Naive B cell (primary cell): ENCODE measurements around the gene CDC42BPB. TPM values are rescaled to one million over a fixed set of nuclear protein-coding genes. Genes with fewer than 3 reads are reported as not detected.
"Not testable (repeated sequence)": the region's sequence is repeated elsewhere in the genome, so short reads cannot be mapped to it uniquely, and the experiment has no call there.

Experiments
- ATAC-seq, 2 donors: fragments of 150-1000 bp; cut with Tn5 transposase; 2 replicates each; pipeline ENCODE4 v1.10.0; 2021; ENCODE audit warnings: low read depth in 2 of 2, mild to moderate bottlenecking in 2 of 2, moderate library complexity in 2 of 2
- DNase-seq: peaks from one replicate; pipeline ENCODE4 v3.0.0; 2022
- H3K27ac Mint-ChIP-seq, 6 donors: one replicate each; pipeline ENCODE4 v1.8.0; 2020 to 2022; ENCODE audit warnings: mild to moderate bottlenecking in 6 of 6, mixed read lengths in 6 of 6, moderate library complexity in 5 of 6, inconsistent platforms in 2 of 6
- H3K27me3 Mint-ChIP-seq, 3 donors: one replicate each; pipeline ENCODE4 v1.8.0; 2021 to 2022; ENCODE audit warnings: mixed read lengths in 3 of 3, mild to moderate bottlenecking in 1 of 3
- H3K36me3 Mint-ChIP-seq, 2 donors: one replicate each; pipeline ENCODE4 v1.8.0; 2020 to 2022; ENCODE audit warnings: mixed read lengths in 2 of 2, inconsistent platforms in 1 of 2, mild to moderate bottlenecking in 1 of 2
- H3K4me1 Mint-ChIP-seq, 3 donors: one replicate each; pipeline ENCODE4 v1.8.0; 2020 to 2022; ENCODE audit warnings: mixed read lengths in 3 of 3, inconsistent platforms in 1 of 3, mild to moderate bottlenecking in 1 of 3, moderate library complexity in 1 of 3
- H3K4me3 Mint-ChIP-seq, 8 donors: one replicate each; pipeline ENCODE4 v1.8.0; 2020 to 2022; ENCODE audit warnings: mild to moderate bottlenecking in 8 of 8, mixed read lengths in 8 of 8, moderate library complexity in 8 of 8, inconsistent platforms in 2 of 8
- H3K9me3 Mint-ChIP-seq, 7 donors: one replicate each; pipeline ENCODE4 v1.8.0; 2020 to 2022; ENCODE audit warnings: mixed read lengths in 7 of 7, mild to moderate bottlenecking in 5 of 7, inconsistent platforms in 2 of 7, moderate library complexity in 1 of 7
- polyA plus RNA-seq, 6 donors: library from polyadenylated mRNA; unstranded; fragments of 300-500 nt; fragmentation: Illumina TruSeq; gene quantifications; one replicate each; pipeline ENCODE4 v1.2.3, GENCODE V29; 2021; ENCODE audit warnings: low read depth in 6 of 6

Gene CDC42BPB
- polyA plus RNA-seq, 6 donors from 2014 or later, result 0.81 to 2.7 (median 0.97) TPM; not detected in 1

DNA sequence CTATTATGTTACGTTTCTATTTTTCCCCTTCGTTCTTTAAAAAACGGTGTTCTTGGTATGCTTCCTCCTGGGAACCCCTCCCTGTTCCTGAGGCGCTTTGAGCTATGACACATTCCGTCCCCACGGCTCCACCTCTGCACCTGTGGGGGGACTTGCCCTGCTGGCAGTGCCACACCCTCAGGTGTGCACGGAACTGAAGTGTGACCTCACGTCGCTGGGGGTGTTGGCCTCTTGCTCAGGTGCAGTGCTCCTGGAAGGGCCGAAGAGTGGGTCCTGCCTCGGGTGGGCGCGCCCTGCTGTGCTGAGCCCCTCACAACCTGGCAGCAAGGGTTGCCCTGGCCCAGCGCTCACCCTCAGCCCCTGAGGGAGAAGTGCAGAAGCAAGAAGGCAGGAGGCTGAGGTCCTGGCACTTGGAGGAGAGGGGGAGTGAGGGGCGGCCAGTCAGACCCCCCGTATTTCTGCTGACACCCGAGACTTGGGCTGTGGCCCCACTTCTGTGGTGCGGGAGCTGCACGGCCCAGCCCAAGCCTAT lies 129.9 kb downstream of the CDC42BPB start:
- Mint-ChIP-seq H3K4me3 (peak overlapping the region; percentile 57 to 90 (median 78)), H3K4me1 (peaks cover 17 to 25% (median 23%) of the 10 kb centered on the region in 3 donors), H3K27ac (peak overlapping the region in 3 of 6 donors; percentile 56 to 92 (median 60)), H3K27me3 (peaks cover 6 to 32% (median 12%) of the 10 kb centered on the region in 3 donors), H3K36me3 (peaks cover 0 to 7% of the 10 kb centered on the region in 2 donors), H3K9me3 (no peaks in the 10 kb centered on the region)
- DNase-seq (no peak), ATAC-seq (no peak)

DNA sequence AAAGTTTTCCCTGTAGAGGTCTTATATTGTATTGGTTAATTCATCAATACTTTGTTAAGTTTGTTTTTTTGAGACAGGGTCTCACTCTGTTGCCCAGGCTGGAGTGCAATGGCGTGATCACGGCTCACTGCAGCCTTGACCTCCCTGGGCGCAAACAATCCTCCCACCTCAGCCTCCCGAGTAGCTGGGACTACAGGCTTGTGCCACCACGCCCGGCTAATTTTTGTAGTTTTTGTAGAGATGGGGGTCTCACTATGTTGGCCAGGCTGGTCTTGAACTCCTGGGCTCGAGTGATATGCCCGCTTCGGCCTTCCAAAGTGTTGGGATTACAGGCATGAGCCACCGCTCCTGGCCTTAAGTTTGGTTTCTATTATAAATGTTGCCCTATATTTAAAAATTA lies 130.5 kb downstream of the CDC42BPB start:
- DNase-seq, H3K27ac Mint-ChIP-seq, H3K9me3 Mint-ChIP-seq, ATAC-seq, H3K36me3 Mint-ChIP-seq: not testable (repeated sequence)
- peaks cover 6 to 28% (median 12%) of the 10 kb centered on the region in 3 donors for H3K27me3 Mint-ChIP-seq
- H3K4me1 Mint-ChIP-seq, result peaks cover 17 to 25% (median 23%) of the 10 kb centered on the region in 3 donors
- peak overlapping the region in 2 of 8 donors; percentile 74 to 81 for H3K4me3 Mint-ChIP-seq

DNA sequence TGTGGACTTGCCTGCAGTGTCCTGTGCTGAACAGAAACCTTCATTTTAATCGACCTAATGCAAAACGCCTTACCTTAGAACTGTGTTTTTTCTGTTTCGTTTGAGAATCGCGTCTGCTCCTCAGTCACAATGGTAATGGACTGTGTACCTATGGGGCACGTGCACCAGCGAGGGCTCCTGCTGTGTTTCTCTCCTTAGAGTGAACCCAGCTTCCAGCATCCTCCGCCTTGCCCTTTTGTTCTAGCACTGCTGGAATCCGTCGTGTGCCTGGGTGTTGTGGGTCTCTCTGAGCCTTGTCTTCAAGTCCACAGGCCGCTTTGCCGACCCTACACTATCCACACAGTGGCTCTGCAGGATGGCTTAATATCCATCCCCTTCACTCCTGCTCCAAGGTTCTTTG lies 131.2 kb downstream of the CDC42BPB start:
- Mint-ChIP-seq H3K4me3 (peak overlapping the region in 4 of 8 donors; percentile 2 to 64 (median 30)), H3K4me1 (peaks cover 17 to 25% (median 23%) of the 10 kb centered on the region in 3 donors), H3K27me3 (peaks cover 6 to 23% (median 12%) of the 10 kb centered on the region in 3 donors), H3K27ac (peak overlapping the region in 2 of 6 donors; percentile 46 to 85), H3K36me3 (peaks cover 0 to 7% of the 10 kb centered on the region in 2 donors), H3K9me3 (no peaks in the 10 kb centered on the region)
- ATAC-seq (no peak), DNase-seq (no peak)

DNA sequence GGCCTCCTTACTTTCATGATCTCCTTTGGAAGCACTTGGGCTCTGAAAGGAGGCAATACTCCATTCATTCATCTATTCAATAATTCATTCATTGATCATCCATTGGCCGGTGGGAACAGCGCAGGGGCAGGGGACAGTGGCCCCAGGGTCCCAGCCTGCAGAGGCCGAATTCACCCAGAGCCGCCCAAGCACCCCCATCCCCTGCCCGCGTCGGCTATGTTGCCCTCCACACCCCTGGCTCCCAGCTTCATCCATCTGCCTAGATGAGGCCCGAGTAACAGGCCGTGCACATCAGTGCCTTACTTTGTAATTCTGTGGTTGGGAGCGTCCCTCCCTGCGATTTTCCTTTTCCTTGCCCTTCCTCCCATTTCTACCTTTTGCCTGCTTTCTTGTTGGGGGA lies 131.7 kb downstream of the CDC42BPB start:
- H3K36me3 Mint-ChIP-seq, result peaks cover 0 to 7% of the 10 kb centered on the region in 2 donors
- H3K4me3 Mint-ChIP-seq, result peak overlapping the region in 2 of 8 donors; percentile 2 to 64
- H3K27me3 Mint-ChIP-seq, result peaks cover 6 to 23% (median 12%) of the 10 kb centered on the region in 3 donors

DNA sequence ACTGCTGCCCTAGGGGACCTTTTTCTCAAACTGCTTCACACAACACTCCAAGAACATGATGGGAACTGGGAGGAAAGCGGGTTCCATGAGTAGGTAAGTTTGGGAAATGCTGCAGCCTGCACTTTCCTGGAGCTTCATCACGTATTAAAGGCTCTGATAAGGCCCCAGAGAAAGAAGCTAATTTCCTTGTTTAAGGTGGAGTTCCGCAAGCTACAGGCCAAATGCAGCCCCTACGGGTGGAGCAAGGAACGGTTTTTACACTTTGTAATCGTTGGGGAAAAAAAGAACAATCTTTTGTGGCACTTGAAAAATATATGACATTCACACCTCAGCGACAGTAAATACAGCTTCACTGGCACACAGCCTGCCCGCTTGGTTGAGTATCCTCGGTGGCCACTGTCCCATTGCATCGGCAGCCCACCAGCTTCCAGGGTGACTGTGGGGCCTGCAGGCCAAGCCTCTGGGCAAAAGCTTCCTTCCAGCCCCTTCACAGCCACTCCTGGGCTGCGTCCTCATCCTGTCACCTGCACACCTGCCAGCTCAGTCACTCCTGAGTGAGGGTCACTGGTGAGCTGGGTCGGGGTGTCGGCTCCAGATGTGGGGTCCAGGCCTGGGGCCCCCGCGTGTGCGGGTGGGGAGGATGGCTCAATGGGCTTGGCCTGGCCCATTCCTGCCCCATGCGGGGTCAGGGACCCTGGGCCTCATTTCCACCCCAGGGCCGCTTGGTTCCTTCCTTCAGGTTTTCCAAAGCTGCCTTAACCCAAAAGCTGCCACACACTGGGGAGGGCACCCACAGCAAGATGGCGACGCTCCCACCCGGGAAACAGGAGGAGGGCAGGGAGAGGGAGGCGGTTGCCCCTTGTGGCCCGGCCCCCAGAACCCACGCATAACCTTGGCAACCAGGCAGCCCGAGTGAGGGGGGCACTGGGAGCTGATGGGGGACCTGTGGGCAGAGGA lies 132.4 kb downstream of the CDC42BPB start:
- Mint-ChIP-seq H3K4me1 (peaks cover 17 to 25% (median 23%) of the 10 kb centered on the region in 3 donors), H3K9me3 (no peaks in the 10 kb centered on the region), H3K27me3 (peaks cover 6 to 23% (median 12%) of the 10 kb centered on the region in 3 donors), H3K27ac (no peak overlapping the region), H3K36me3 (peaks cover 0 to 7% of the 10 kb centered on the region in 2 donors), H3K4me3 (peak overlapping the region in 5 of 8 donors; percentile 33 to 59 (median 45))
- no peak for DNase-seq
- no peak for ATAC-seq

More for the DNA sequence above, 131.7 kb downstream of the CDC42BPB start:
- H3K9me3 Mint-ChIP-seq, result no peaks in the 10 kb centered on the region
- H3K4me1 Mint-ChIP-seq, result peaks cover 17 to 25% (median 23%) of the 10 kb centered on the region in 3 donors
- ATAC-seq (no peak), DNase-seq (no peak)
- H3K27ac Mint-ChIP-seq, result peak overlapping the region in 1 of 6 donors; percentile 85

DNA sequence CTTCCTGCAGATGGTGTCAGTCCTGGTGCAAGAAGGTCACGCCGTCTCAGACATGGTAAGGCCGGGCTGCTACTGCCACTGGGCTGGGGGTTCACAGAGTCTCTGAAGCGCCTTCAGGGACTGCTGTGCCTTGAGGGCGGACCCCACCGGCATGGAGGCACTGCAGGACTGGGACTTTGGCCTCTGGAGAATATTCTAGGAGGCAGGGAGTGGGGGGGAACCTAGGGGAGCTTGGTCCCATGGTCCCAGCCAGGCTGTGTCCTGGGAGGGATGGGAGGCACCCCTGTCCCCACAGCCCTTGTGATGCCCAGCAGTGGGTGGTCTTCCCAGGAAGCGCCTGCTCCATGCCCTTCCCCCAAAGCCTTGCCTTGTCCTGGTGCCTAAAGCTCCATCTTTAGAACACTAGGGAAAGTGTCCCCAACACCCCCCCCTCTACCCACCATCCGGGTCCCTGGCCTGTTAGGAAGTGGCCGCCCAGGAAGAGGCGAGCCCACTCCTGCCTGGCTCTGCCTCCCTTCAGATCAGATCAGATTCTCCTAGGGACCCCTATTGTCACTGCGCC lies 133.3 kb downstream of the CDC42BPB start:
- Mint-ChIP-seq H3K4me1 (peaks cover 17 to 25% (median 23%) of the 10 kb centered on the region in 3 donors), H3K9me3 (no peaks in the 10 kb centered on the region), H3K27me3 (peaks cover 6 to 23% (median 12%) of the 10 kb centered on the region in 3 donors), H3K27ac (peak overlapping the region in 1 of 6 donors; percentile 28), H3K36me3 (peaks cover 0 to 7% of the 10 kb centered on the region in 2 donors), H3K4me3 (peak overlapping the region in 5 of 8 donors; percentile 33 to 59 (median 45))
- no peak for DNase-seq
- ATAC-seq, result no peak

DNA sequence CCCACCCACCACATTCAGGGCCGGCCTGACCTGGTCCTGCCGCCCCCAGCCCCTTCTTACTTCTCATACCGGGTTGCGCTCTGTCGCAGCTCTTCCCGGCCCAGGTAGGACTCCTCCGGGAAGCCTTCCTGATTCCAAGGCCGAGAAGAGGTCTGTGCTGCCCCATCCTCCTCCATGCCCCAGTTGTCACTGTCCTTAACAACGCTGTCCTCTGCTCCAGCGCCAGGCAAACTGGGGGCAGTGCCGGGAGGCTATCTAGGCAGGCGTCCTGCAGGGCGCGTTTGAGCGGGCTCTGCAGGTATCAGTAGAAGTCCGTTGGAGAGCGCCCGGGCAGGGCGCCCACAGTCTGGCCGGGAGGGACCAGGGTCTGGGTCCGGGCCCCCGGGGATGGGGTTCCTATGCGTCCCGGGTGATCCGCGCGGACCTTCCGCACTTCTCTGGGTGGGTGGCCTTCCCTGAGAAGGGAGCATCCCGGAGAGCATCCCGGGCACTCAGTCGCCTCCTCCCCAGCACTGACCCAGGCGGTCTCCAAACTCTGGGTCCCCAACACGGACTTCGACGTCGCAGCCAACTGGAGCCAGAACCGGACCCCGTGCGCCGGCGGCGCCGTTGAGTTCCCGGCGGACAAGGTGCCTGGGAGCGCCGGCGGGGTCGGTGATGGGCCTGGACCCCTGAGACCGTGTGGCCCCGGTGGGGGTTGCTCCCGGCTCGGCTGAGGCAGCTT lies 134.0 kb downstream of the CDC42BPB start:
- H3K4me1 Mint-ChIP-seq, result peaks cover 17 to 25% (median 21%) of the 10 kb centered on the region in 3 donors
- peak overlapping the region in 2 of 6 donors; percentile 37 to 43 for H3K27ac Mint-ChIP-seq
- H3K9me3 Mint-ChIP-seq, result no peaks in the 10 kb centered on the region
- H3K36me3 Mint-ChIP-seq, result peaks cover 0 to 7% of the 10 kb centered on the region in 2 donors
- DNase-seq, result no peak
- peak overlapping the region in 7 of 8 donors; percentile 66 to 91 (median 80) for H3K4me3 Mint-ChIP-seq
- H3K27me3 Mint-ChIP-seq, result peaks cover 6 to 23% (median 12%) of the 10 kb centered on the region in 3 donors
- ATAC-seq, result no peak

DNA sequence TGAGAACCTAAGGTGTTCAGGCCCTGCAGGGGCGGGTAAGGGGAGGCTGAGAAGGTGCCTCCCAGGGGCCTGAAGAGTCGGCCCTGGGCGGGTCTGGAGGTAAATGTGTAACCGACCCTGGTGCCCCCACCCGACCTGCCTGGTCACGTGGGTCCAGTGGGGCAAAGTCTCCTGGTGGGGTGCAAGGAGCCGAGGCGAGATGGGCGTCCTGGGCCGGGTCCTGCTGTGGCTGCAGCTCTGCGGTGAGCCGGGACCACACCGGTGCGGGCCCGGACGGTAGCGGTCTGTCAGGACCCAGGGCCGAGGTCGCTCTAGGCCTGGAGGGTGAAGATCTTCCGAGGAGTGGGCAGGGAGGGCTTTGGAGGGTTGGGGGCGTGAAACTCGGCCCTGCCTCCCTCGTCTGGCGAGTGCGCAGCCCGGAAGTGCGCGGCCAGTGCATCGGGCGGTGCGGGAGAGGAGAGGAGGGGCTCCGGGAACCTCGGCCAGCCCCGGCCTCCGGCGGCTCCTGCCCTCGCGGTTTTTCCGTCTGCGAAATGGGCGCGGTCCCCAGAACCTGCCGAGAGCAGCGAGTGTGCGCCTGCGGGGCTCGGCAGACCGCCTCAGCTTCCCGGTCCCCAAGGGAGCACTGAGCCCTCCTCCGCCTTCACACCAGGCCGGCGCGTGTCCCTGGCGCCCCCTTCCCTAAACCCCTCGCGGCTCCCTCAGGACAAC lies 134.7 kb downstream of the CDC42BPB start, which contains the start of gene AMN:
Gene AMN (plus strand): TSS at position 174 of the 711 bp plus-strand sequence. CDS start 26 bp downstream, at position 200.
- no peaks in the 10 kb centered on the region for H3K9me3 Mint-ChIP-seq
- peak; percentile 8 to 19 for ATAC-seq
- DNase-seq, result no peak
- H3K4me3 Mint-ChIP-seq, result peak within 1 kb of the TSS in 7 of 8 donors; percentile 66 to 91 (median 80)
- peaks cover 0 to 7% of the 10 kb centered on the region in 2 donors for H3K36me3 Mint-ChIP-seq
- H3K27ac Mint-ChIP-seq, result peak within 1 kb of the TSS in 2 of 6 donors; percentile 37 to 43
- peaks cover 6 to 23% (median 12%) of the 10 kb centered on the region in 3 donors for H3K27me3 Mint-ChIP-seq
- peaks cover 16 to 25% (median 19%) of the 10 kb centered on the region in 3 donors for H3K4me1 Mint-ChIP-seq

DNA sequence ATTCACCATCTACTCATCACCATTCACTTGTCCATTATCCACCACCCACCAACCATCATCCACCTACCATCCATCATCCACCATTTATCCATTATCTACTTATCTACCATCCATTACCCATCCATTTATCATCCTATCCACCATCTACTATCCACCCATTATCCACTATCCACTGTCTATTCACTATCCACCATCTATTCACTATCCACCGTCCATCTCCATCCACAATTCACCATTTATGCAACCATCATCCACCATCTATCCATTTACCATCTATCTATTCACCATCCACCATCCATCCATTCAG lies 136.4 kb downstream of the CDC42BPB start:
- H3K9me3 Mint-ChIP-seq, result no peaks in the 10 kb centered on the region
- H3K27ac Mint-ChIP-seq, result no peak overlapping the region
- ATAC-seq (no peak), DNase-seq (no peak)
- H3K27me3 Mint-ChIP-seq, result peaks cover 3 to 21% (median 5%) of the 10 kb centered on the region in 3 donors
- no peak overlapping the region for H3K4me3 Mint-ChIP-seq
- peaks cover 11 to 22% (median 16%) of the 10 kb centered on the region in 3 donors for H3K4me1 Mint-ChIP-seq
- peaks cover 0 to 4% of the 10 kb centered on the region in 2 donors for H3K36me3 Mint-ChIP-seq

DNA sequence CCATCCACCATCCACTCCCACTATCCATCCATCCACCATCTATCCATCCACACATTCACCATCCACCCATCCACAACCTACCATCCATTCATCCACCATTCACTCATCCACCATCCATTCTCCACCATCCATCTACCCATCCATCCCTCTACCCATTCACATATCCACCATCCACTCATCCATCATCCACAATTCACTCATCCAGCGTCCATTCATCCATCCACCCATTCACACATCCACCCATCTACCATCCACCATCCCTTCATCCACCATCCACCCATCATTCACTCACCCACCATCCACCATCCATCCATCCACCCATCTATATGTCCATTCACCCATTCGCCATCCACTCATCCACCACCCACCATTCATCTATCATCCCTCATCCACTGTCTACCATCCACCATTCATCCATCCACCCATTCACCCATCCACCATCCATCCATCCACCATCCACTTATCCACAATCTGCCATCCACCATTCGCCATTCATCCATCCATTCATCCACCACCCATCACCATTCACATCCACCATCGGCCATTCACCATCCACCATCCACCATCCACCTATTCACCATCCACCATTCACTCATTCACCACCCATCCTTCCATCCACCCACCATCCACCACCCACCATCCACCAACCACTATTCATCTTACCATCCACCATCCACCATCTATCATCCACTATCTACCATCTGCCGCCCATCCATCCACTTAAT lies 136.9 kb downstream of the CDC42BPB start:
- Mint-ChIP-seq H3K4me1 (peaks cover 9 to 19% (median 13%) of the 10 kb centered on the region in 3 donors), H3K27ac (no peak overlapping the region), H3K27me3 (peaks cover 0 to 15% (median under 1%) of the 10 kb centered on the region in 3 donors), H3K4me3 (no peak overlapping the region), H3K36me3 (no peaks in the 10 kb centered on the region), H3K9me3 (no peaks in the 10 kb centered on the region)
- DNase-seq (no peak), ATAC-seq (no peak)

DNA sequence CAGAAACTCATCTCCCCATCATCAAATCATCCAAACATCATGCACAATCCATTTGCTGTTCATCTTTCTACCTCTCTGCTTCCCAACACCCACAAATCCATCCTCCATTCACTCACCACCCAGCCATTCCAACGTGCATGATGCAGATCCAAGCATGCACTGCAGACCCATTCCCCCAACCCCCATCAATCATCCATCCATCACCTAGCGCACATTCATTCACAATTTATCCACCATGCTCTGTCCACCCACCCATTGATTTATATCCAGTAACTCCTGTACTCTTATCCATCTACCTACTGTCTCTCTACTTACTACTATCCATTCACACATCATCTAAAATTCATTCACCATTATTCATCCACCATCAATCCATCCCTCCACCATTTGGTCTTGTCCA lies 138.9 kb downstream of the CDC42BPB start:
- no peaks in the 10 kb centered on the region for H3K36me3 Mint-ChIP-seq
- ATAC-seq, result no peak
- H3K4me3 Mint-ChIP-seq, result no peak overlapping the region
- peaks cover 15 to 19% (median 16%) of the 10 kb centered on the region in 3 donors for H3K4me1 Mint-ChIP-seq
- H3K27ac Mint-ChIP-seq, result no peak overlapping the region
- no peak for DNase-seq
- no peaks in the 10 kb centered on the region for H3K9me3 Mint-ChIP-seq
- H3K27me3 Mint-ChIP-seq, result peaks cover 0 to 5% (median 0%) of the 10 kb centered on the region in 3 donors
